ENCODE measurements around the gene DCDC2B.

- TF ChIP-seq, protein P1, sequence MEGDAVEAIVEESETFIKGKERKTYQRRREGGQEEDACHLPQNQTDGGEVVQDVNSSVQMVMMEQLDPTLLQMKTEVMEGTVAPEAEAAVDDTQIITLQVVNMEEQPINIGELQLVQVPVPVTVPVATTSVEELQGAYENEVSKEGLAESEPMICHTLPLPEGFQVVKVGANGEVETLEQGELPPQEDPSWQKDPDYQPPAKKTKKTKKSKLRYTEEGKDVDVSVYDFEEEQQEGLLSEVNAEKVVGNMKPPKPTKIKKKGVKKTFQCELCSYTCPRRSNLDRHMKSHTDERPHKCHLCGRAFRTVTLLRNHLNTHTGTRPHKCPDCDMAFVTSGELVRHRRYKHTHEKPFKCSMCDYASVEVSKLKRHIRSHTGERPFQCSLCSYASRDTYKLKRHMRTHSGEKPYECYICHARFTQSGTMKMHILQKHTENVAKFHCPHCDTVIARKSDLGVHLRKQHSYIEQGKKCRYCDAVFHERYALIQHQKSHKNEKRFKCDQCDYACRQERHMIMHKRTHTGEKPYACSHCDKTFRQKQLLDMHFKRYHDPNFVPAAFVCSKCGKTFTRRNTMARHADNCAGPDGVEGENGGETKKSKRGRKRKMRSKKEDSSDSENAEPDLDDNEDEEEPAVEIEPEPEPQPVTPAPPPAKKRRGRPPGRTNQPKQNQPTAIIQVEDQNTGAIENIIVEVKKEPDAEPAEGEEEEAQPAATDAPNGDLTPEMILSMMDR (IDR thresholded peaks at IDR 0.05): no peak
- TF ChIP-seq POLR2A (IDR thresholded peaks at IDR 0.05): no peak
- TF ChIP-seq EP300 (IDR thresholded peaks at IDR 0.05): no peak
These were observed 7.7 kb upstream of the DCDC2B start for GRCh38 chr1:32201011-32201855.

Data from sigmoid colon (tissue), 4 donors.